A549 treated with RU486 at 1 μM for 4 hours (cell line): Measurements from ENCODE around the gene ITPKA. TPM values are rescaled to one million over a fixed set of nuclear protein-coding genes. Genes with fewer than 3 reads are reported as not detected.

Source experiments
- total RNA-seq: library from RNA; stranded (reverse); fragments of 200-300 nt; extraction: Qiagen RNA extraction; gene quantifications from 5 replicates; pipeline ENCODE4 v1.2.3, GENCODE V29; 2022; ENCODE audit warnings: low read depth

Gene ITPKA
- total RNA-seq = 1.6 to 2.5 TPM (median 2.0 TPM) in 5 replicates

GRCh38 chr15:41493205-41493901 lies at the start of gene ITPKA:
TSS of gene ITPKA (plus strand) at chr15:41493874. CDS start at chr15:41493928, 54 bp downstream.

GRCh38 chr15:41513506-41514227 lies 20.0 kb downstream of the ITPKA start, which contains the start of gene LTK:
TSS of gene LTK (minus strand) at chr15:41513827. CDS start at chr15:41513709, 118 bp downstream.

Other genes starting within 250 kb of the ITPKA start
- gene OIP5, start 161.3 kb upstream of the ITPKA start, total RNA-seq = 10.5 to 16.8 TPM (median 14.2 TPM) in 5 replicates
- gene NUSAP1, start 161.0 kb upstream of the ITPKA start, total RNA-seq = 69.7 to 89.0 TPM (median 73.1 TPM) in 5 replicates
- gene NDUFAF1, start 91.4 kb upstream of the ITPKA start, total RNA-seq = 11.2 to 14.5 TPM (median 12.2 TPM) in 5 replicates
- 17.5 to 25.3 TPM (median 22.5 TPM) in 5 replicates for gene RTF1, start 76.8 kb upstream of the ITPKA start, total RNA-seq
- 0.09 to 0.13 TPM in 2 of 5 replicates, not detected in the others for gene LTK, start 20.0 kb downstream of the ITPKA start, total RNA-seq
- 7.8 to 14.0 TPM (median 11.4 TPM) in 5 replicates for gene RPAP1, start 50.4 kb downstream of the ITPKA start, total RNA-seq
- 12.6 to 16.0 TPM (median 12.7 TPM) in 5 replicates for gene TYRO3, start 65.3 kb downstream of the ITPKA start, total RNA-seq
- 5.2 to 8.6 TPM (median 6.9 TPM) in 5 replicates for gene MGA, start 166.5 kb downstream of the ITPKA start, total RNA-seq